ENCODE results near the gene RUBCNL.
A peak's percentile ranks its signal among the peaks of the same experiment; 100 is the strongest.
"Not testable (repeated sequence)": the region's sequence is repeated elsewhere in the genome, so short reads cannot be mapped to it uniquely, and the experiment has no call there.

Gene RUBCNL
- total RNA-seq = 7.3 to 51.9 (median 20.7) reads per million in 17 experiments

- DNase-seq = peak; percentile 61 to 86 (median 76)
Measured at GRCh38 chr13:46387064-46387851, at the start of gene RUBCNL. Gene RUBCNL, minus strand, starts transcription at chr13:46387252. Its CDS starts 14,777 bp downstream, at chr13:46372475.

- not testable (repeated sequence) for DNase-seq
Measured at GRCh38 chr13:46429558-46429957, 42.5 kb upstream of the RUBCNL start.

- peak; percentile 15 to 49 (median 39) for DNase-seq
Measured at GRCh38 chr13:46405457-46405856, 18.4 kb upstream of the RUBCNL start.

- DNase-seq = peak in 3 of 4 experiments; percentile 40 to 62 (median 43)
Measured at GRCh38 chr13:46404733-46405100, 17.7 kb upstream of the RUBCNL start.

GRCh38 chr13:46403851-46404732 is 17.0 kb upstream of the RUBCNL start:
- DNase-seq = peak; percentile 71 to 90 (median 82)

- DNase-seq = no peak
Measured at GRCh38 chr13:46402178-46402577, 15.1 kb upstream of the RUBCNL start.

- no peak for DNase-seq
Measured at GRCh38 chr13:46401432-46401831, 14.4 kb upstream of the RUBCNL start.

- DNase-seq = no peak
Measured at GRCh38 chr13:46396341-46396740, 9.3 kb upstream of the RUBCNL start.

- DNase-seq = no peak
Measured at GRCh38 chr13:46392967-46393366, 5.9 kb upstream of the RUBCNL start.

GRCh38 chr13:46389457-46390451 is 2.7 kb upstream of the RUBCNL start:
- peak; percentile 78 to 91 (median 86) for DNase-seq

- DNase-seq = no peak
Measured at GRCh38 chr13:46388846-46389245, 1.8 kb upstream of the RUBCNL start.

- DNase-seq = no peak
Measured at GRCh38 chr13:46388308-46388707, 1.3 kb upstream of the RUBCNL start.

GRCh38 chr13:46386392-46387063 is 524 bp downstream of the RUBCNL start:
- DNase-seq = peak in 2 of 4 experiments; percentile 48 to 49

- DNase-seq = no peak
Measured at GRCh38 chr13:46385946-46386345, 1.1 kb downstream of the RUBCNL start.

- no peak for DNase-seq
Measured at GRCh38 chr13:46383383-46383782, 3.7 kb downstream of the RUBCNL start.

GRCh38 chr13:46382224-46382623 is 4.8 kb downstream of the RUBCNL start:
- peak in 1 of 4 experiments; percentile 34 for DNase-seq

- DNase-seq = no peak
Measured at GRCh38 chr13:46380242-46380641, 6.8 kb downstream of the RUBCNL start.

GRCh38 chr13:46379611-46380010 is 7.4 kb downstream of the RUBCNL start:
- peak in 2 of 4 experiments; percentile 52 to 55 for DNase-seq

- DNase-seq = peak in 3 of 4 experiments; percentile 43 to 75 (median 55)
Measured at GRCh38 chr13:46378411-46378810, 8.6 kb downstream of the RUBCNL start.

- DNase-seq = no peak
Measured at GRCh38 chr13:46377554-46377953, 9.5 kb downstream of the RUBCNL start.

GRCh38 chr13:46374710-46375109 is 12.3 kb downstream of the RUBCNL start:
- DNase-seq = peak in 3 of 4 experiments; percentile 57 to 78 (median 69)
